ENCODE results near the gene CFAP100. TPM values are rescaled to one million over a fixed set of nuclear protein-coding genes. Genes with fewer than 3 reads are reported as not detected.

The CFAP100 gene
- total and polyA plus RNA-seq, 2 of the 4 experiments (the other 2 are of a cell fraction): not detected

- H3K23ac ChIP-seq (ENCODE audit: low read depth, low read length): no peak overlapping the region
- ChIA-PET POLR2A (ENCODE audit: unreplicated experiment) (no interaction called here), CTCF (no interaction called here)
- no peak overlapping the region for H3K4me3 ChIP-seq (ENCODE audit: insufficient read depth, low read depth, low read length)
- no peak overlapping the region for H4K91ac ChIP-seq (ENCODE audit: insufficient read depth, low read depth, low read length)
- intact Hi-C loops (cut with micrococcal nuclease) (no loop called here), dilution Hi-C loops (cut with HindIII; ENCODE audit: low sequenced_read_pairs, unreplicated experiment) (no loop called here), in situ Hi-C loops (cut with MboI; ENCODE audit: low sequenced_read_pairs) (loop anchor here (10.0 to 25.0 kb wide), 2 partner anchors 154 to 436 kb away; partner anchors contain the start of gene ROPN1B)
- no TSS peak for BruUV-seq (replicated peaks)
- H2BK15ac ChIP-seq (ENCODE audit: low read depth, low read length): no peak overlapping the region
- 70% methylated on average over 5 of the region's 14 CpGs; no CpG with 5 or more reads in 1 of the 2 experiments for WGBS, 2 experiments (ENCODE audit: extremely low coverage in 2 of 2, insufficient read length in 1 of 2)
- H2AK5ac ChIP-seq (ENCODE audit: low read depth, low read length): no peak overlapping the region
- H3K9me3 ChIP-seq (ENCODE audit: control insufficient read depth, insufficient read depth, low read length): no peaks in the 10 kb centered on the region
- TF ChIP-seq CHD1 (IDR thresholded peaks at IDR 0.05; ENCODE audit: low read depth, low read length): no peak
- no peak for TF ChIP-seq MXI1 (IDR thresholded peaks at IDR 0.05; ENCODE audit: borderline replicate concordance, low read depth, low read length)
- TF ChIP-seq ELK1 (IDR thresholded peaks at IDR 0.05; ENCODE audit: borderline replicate concordance, low read depth, low read length): no peak
- no peak for TF ChIP-seq NFE2L2 (IDR thresholded peaks at IDR 0.05; ENCODE audit: low read depth, low read length)
- TF ChIP-seq FOS (IDR thresholded peaks at IDR 0.05; ENCODE audit: low read depth, low read length): no peak
- TF ChIP-seq MAZ (IDR thresholded peaks at IDR 0.05; ENCODE audit: borderline replicate concordance, low read depth, low read length): no peak
- no peak for TF ChIP-seq SMC3 (IDR thresholded peaks at IDR 0.05; ENCODE audit: low read depth, low read length)
- no peak for TF ChIP-seq CEBPB (IDR thresholded peaks at IDR 0.05; ENCODE audit: low read depth, low read length)
- TF ChIP-seq CTCF (conservative IDR thresholded peaks at IDR 0.05; ENCODE audit: low read depth, low read length): no peak
- TF ChIP-seq USF2 (IDR thresholded peaks at IDR 0.05; ENCODE audit: low read depth, low read length): no peak
- H3K56ac ChIP-seq (ENCODE audit: extremely low read depth, insufficient read depth, low read length): no peak overlapping the region
- no peak overlapping the region for H2AK9ac ChIP-seq (replicated peaks; ENCODE audit: low read depth, low read length, poor library complexity)
- no peak overlapping the region for H3K27ac ChIP-seq (ENCODE audit: insufficient read depth, low read length)
- no peak overlapping the region for H3K14ac ChIP-seq (replicated peaks; ENCODE audit: low read depth, low read length)
- no peak overlapping the region for H2AFZ ChIP-seq (replicated peaks; ENCODE audit: low read length, poor library complexity)
- H2BK5ac ChIP-seq (ENCODE audit: low read depth, low read length, poor library complexity, severe bottlenecking): no peak overlapping the region
- no peak overlapping the region for H2BK120ac ChIP-seq (ENCODE audit: low read depth, low read length)
- peaks cover 30% of the 10 kb centered on the region for H3K27me3 ChIP-seq (ENCODE audit: control insufficient read depth, insufficient read depth, low read length)
- H4K20me1 ChIP-seq (ENCODE audit: insufficient read depth, low read length): no peaks in the 10 kb centered on the region
- H4K8ac ChIP-seq (ENCODE audit: low read depth in 2 of 2, low read length in 2 of 2): no peak overlapping the region
- no peak for DNase-seq
- ATAC-seq (ENCODE audit: low read depth): no peak
- no peak overlapping the region for H3K4me2 ChIP-seq (ENCODE audit: low read depth, low read length)
- no peak overlapping the region for H3K9ac ChIP-seq (ENCODE audit: low read depth, low read length)
- no peaks in the 10 kb centered on the region for H3K36me3 ChIP-seq (ENCODE audit: control insufficient read depth, insufficient read depth, low read length)
- H3K18ac ChIP-seq (ENCODE audit: low read depth, low read length): no peak overlapping the region
- no peaks in the 10 kb centered on the region for H3K79me1 ChIP-seq (ENCODE audit: low read depth in 1 of 2, low read length in 2 of 2)
- H2BK20ac ChIP-seq (ENCODE audit: low read depth, low read length): no peak overlapping the region
- no peaks in the 10 kb centered on the region; the same call in 1 of the 2 replicates for H3K9me1 ChIP-seq (ENCODE audit: insufficient read depth, low read length)
- H3K4ac ChIP-seq (ENCODE audit: low read depth, low read length): no peak overlapping the region
- H4K5ac ChIP-seq (ENCODE audit: low read depth, low read length): no peak overlapping the region
- no peaks in the 10 kb centered on the region for H3K4me1 ChIP-seq (ENCODE audit: control insufficient read depth, insufficient read depth, low read length)
These were observed 4.0 kb downstream of the CFAP100 start for GRCh38 chr3:126398423-126399350.
